Measurements from ENCODE around the gene TNFRSF4.
A peak's percentile ranks its signal among the peaks of the same experiment; 100 is the strongest.

Gene TNFRSF4

DNA sequence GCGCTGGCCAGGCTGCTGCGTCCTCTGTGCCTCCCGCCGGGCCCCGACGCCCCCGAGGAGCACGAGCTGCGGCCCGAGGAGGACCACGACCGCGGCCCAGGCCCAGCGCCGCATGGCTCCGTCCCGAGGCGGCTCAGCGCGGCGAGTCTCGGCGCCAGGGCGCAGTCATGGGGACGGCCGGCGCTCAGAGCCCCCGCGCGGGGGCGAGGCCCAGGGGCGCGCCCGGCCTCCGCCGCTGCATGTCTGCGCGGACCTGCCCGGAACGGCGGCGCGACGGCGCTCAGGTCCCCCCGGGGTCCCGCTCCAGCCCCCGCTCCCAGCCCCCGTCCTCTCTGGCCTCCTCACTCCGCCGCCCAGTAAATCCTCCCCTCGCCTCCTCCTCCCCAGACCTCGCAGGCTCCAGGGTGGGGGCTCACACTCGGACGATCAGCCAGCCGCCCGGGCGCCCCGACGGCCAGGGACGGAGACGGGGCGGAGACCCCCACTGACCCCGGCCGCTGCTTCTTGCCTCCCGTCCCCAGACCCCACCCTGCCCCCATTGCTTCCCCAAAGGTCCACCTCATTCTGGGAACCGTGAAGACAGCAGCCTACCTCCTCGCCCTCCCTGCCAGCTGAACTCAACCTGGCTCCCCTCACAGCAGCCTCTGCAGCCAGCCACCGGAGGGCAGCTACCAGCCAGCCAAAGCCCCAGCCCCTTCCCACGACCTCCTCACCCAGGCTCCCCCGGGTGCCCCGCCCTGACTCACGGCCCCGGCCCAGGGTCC is 32.8 kb upstream of the TNFRSF4 start, which contains the start of gene C1QTNF12:
Gene C1QTNF12 (minus strand): TSS at position 146 of the 764 bp plus-strand sequence. CDS start 32 bp downstream, at position 114.
- H3K4me3 ChIP-seq = peak within 1 kb of the TSS in 2 of 7 experiments; percentile 12 to 34
- H3K27ac ChIP-seq = peak within 1 kb of the TSS in 5 of 21 experiments; percentile 8 to 65 (median 51)

GRCh38 chr1:1245817-1246576 is 32.0 kb upstream of the TNFRSF4 start:
- peak overlapping the region in 2 of 7 experiments; percentile 12 to 34 for H3K4me3 ChIP-seq

DNA sequence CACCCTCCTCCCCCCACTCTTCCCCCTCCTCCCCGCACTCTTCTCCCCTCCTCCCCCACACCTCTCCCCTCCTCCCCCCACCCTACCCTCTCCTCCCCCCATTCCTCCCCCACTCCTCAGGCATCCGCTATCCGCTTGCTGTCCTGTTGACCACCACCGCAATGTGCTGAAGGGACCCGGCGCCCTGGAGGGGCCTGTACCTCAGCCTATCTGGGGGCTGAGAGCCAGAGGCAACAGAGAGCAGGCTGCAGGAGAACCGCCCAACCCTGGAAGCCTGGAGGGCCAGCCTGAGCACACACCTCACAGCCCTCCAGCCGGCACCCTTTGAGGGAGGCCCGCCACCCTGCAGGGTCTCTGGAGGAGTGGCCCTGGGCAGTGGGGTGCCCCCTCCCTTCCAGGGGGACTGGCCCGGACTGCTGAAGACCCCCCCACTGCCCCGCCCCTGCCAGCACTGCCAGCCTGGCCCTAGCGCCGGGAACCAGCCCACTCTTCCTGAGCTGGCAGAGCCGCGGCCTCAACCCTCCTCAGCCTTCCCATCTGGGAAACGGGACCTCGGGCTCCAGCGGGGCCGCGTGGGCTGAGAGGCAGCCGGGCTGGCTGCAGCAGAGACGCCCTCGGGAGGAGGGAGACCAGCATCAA is 31.3 kb upstream of the TNFRSF4 start:
- Histone ChIP-seq H3K27ac (no peak overlapping the region), H3K4me3 (peak overlapping the region in 1 of 7 experiments; percentile 34)

More at GRCh38 chr1:1245817-1246576, 32.0 kb upstream of the TNFRSF4 start:
- peak overlapping the region in 5 of 21 experiments; percentile 8 to 65 (median 51) for H3K27ac ChIP-seq

GRCh38 chr1:1244192-1244811 is 30.3 kb upstream of the TNFRSF4 start:
- Histone ChIP-seq H3K27ac (no peak overlapping the region), H3K4me3 (no peak overlapping the region)

DNA sequence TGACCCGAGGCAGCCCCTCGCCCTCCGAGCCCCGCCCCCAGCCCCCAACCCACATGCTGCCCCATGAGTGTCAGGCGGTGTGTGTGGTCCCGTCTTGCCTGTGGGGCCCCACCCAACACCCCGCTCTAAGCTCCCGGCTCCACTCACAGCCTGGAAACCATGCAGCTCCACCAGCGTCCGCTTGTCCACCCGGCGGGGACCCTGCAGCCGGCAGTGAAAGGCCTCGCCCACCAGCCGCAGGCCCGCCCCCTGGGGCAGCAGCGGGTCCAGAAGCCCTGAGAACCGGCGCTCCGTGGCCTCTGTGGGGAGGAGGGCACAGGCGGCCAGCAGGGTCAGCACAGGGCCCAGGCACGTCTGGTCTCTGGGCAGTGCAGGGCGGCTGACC is 29.8 kb upstream of the TNFRSF4 start:
- H3K27ac ChIP-seq = no peak overlapping the region
- no peak overlapping the region for H3K4me3 ChIP-seq

DNA sequence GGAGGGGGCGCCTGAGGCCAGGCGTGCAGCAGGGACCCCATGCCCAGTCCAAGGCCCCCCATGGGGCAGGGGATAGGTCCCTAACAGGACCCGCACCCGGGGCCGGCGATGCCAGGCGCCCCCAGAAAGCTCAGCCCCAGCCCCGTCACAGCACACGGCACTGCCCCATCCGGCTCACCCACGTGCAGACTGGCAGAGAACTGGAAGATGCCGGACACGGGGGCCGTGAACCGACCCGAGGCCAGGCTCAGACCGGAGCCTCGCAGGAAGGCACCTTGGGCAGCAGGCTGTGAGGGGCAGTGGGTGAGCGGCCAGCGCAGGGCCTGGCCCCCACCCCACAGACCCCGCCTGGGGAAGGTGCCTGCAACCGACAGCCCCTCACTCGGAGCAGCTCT is 29.3 kb upstream of the TNFRSF4 start:
- no peak overlapping the region for H3K4me3 ChIP-seq

GRCh38 chr1:1242461-1243265 is 28.7 kb upstream of the TNFRSF4 start:
- Histone ChIP-seq H3K4me3 (no peak overlapping the region), H3K27ac (no peak overlapping the region)

More for the DNA sequence above, 29.3 kb upstream of the TNFRSF4 start:
- no peak overlapping the region for H3K27ac ChIP-seq

GRCh38 chr1:1241588-1242219 is 27.8 kb upstream of the TNFRSF4 start:
- H3K4me3 ChIP-seq = no peak overlapping the region
- H3K27ac ChIP-seq = no peak overlapping the region

DNA sequence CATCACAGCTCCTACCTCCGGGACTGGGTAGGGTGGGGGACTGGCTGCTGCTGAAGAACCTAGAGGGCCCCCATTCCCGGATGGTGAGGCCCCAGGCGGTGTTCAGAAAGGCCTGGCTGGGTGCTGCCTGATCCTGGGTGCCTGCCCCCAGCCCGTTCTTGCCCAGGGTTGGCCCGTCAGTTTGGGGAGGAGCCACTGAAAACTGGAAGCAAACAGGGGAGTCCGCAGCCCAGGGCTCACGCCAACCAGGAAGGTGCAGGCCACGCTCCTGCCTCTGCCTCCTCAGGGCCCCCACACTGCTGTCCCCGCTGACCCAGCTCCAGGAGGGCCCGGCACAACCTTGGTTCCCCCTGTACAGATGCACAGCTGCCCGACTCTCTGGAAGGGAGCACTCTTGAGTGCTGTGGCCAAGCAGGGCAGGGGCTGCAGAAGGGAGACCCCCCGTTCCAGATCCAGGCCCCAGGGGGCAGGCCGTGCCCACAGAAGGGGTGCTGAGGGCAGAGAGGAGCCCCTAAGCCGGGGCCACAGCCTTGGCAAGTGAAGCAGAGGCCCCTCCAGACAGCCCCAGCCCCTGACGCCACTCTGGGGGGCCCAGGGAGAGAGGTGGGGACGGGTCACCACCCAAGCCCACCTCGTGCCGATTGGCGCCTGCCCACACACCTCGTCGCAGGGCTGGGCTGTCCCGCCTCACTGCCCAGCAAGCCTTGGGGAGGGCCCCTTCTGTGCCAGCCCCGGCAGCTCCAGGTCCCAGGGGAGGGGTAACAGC is 27.1 kb upstream of the TNFRSF4 start:
- H3K27ac ChIP-seq = peak overlapping the region in 1 of 21 experiments; percentile 3
- H3K4me3 ChIP-seq = no peak overlapping the region

GRCh38 chr1:1240348-1240732 is 26.4 kb upstream of the TNFRSF4 start:
- H3K27ac ChIP-seq = no peak overlapping the region
- no peak overlapping the region for H3K4me3 ChIP-seq

GRCh38 chr1:1239614-1240347 is 25.8 kb upstream of the TNFRSF4 start:
- Histone ChIP-seq H3K4me3 (no peak overlapping the region), H3K27ac (peak overlapping the region in 2 of 21 experiments; percentile 49 to 60)

- H3K27ac ChIP-seq = peak overlapping the region in 3 of 21 experiments; percentile 49 to 60 (median 49)
- H3K4me3 ChIP-seq = no peak overlapping the region
Observed at GRCh38 chr1:1239227-1239613, 25.3 kb upstream of the TNFRSF4 start.

GRCh38 chr1:1238702-1239178 is 24.8 kb upstream of the TNFRSF4 start:
- H3K4me3 ChIP-seq = no peak overlapping the region
- H3K27ac ChIP-seq = peak overlapping the region in 7 of 21 experiments; percentile 10 to 60 (median 49)

DNA sequence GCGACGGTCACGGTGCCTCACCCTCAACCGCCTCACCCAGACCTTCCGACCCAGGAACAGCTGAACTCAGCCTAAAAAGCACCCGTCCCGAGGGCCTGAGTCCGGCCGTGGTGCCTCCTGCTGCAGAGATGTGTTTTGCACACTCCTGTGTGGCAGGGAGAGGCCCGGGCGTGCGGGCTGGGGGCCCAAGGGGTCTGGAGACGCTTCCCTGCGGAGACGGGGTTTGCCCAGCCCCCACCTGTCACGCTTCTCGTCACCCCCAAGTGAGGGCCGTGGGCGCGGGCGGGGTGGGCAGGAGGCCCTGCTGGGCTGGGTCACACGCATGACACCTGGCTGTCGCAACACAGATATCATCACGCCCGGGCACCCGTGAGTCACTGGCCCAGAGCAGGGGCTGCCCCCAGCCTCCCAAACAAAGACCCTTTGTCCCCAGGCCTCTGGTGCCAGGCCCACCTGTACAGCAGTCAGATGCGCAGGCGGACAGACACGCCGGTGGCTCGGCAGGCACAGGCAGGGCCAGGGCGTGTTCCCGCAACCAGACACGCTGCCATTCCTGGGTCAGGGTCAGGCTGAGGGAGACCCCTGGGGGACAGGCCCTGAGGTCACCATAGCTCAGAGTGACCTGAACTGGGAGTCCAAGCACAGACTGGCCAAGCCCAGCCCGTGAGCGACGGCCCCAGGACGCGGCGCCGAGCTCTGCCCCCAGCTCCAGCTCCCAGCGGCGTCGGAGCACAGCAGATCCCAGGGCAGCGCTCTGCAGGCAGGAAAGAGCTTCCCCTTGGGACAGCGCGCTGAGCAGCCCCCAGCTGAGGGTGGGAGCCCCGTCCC is 24.1 kb upstream of the TNFRSF4 start:
- H3K4me3 ChIP-seq = no peak overlapping the region
- peak overlapping the region in 11 of 21 experiments; percentile 1 to 77 (median 51) for H3K27ac ChIP-seq

GRCh38 chr1:1236945-1237873 is 23.3 kb upstream of the TNFRSF4 start:
- H3K4me3 ChIP-seq = no peak overlapping the region
- peak overlapping the region in 8 of 21 experiments; percentile 1 to 77 (median 45) for H3K27ac ChIP-seq

Data from skin epidermis (tissue), 12 donors.